Measurements from ENCODE around the gene NUTM2D.
A peak's percentile ranks its signal among the peaks of the same experiment; 100 is the strongest.
"Not testable (repeated sequence)": the region's sequence is repeated elsewhere in the genome, so short reads cannot be mapped to it uniquely, and the experiment has no call there.

Gene NUTM2D

GRCh38 chr10:87374091-87374490, 16.5 kb downstream of the NUTM2D start:
- not testable (repeated sequence) for DNase-seq

- not testable (repeated sequence) for DNase-seq
Measured at GRCh38 chr10:87379115-87379514, 21.6 kb downstream of the NUTM2D start.

GRCh38 chr10:87383149-87383857, 25.8 kb downstream of the NUTM2D start:
- not testable (repeated sequence) for DNase-seq

- not testable (repeated sequence) for DNase-seq
Measured at GRCh38 chr10:87384283-87384682, 26.7 kb downstream of the NUTM2D start.

GRCh38 chr10:87385762-87386360, 28.3 kb downstream of the NUTM2D start:
- DNase-seq = not testable (repeated sequence)

- not testable (repeated sequence) for DNase-seq
Measured at GRCh38 chr10:87391360-87391759, 33.8 kb downstream of the NUTM2D start.

- DNase-seq = not testable (repeated sequence)
Measured at GRCh38 chr10:87396206-87396605, 38.7 kb downstream of the NUTM2D start.

- not testable (repeated sequence) for DNase-seq
Measured at GRCh38 chr10:87398436-87398835, 40.9 kb downstream of the NUTM2D start.

GRCh38 chr10:87407516-87408467, 50.2 kb downstream of the NUTM2D start:
- peak; percentile 65 for DNase-seq

GRCh38 chr10:87413921-87414320, 56.4 kb downstream of the NUTM2D start:
- not testable (repeated sequence) for DNase-seq

Data from retina (tissue), 1 donor.